Mesenchymal stem cell (in vitro differentiated cells and primary cell): ENCODE measurements around the gene ANGPTL8.

Experiments used
- DNase-seq: peaks from one replicate; pipeline ENCODE4 v3.0.0-alpha.2; 2013
- H2AFZ ChIP-seq: one replicate; pipeline ENCODE4 v1.6.1; 2013; ENCODE audit warnings: low read depth, mild to moderate bottlenecking, control low read depth, inconsistent platforms, low read length, moderate library complexity
- H2AK5ac ChIP-seq: 2 replicates; pipeline ENCODE4 v1.6.1; 2013; ENCODE audit warnings: low read length, moderate library complexity, mild to moderate bottlenecking, inconsistent platforms; ENCODE audit not compliant: severe bottlenecking
- H2BK120ac ChIP-seq: one replicate; pipeline ENCODE4 v1.6.1; 2013; ENCODE audit warnings: low read depth, mild to moderate bottlenecking, inconsistent platforms, low read length, moderate library complexity
- H2BK12ac ChIP-seq, 2 experiments: one replicate each; pipeline ENCODE4 v1.6.1; 2013; ENCODE audit warnings: inconsistent platforms in 2 of 2, low read length in 2 of 2, mild to moderate bottlenecking in 2 of 2, moderate library complexity in 2 of 2, control low read depth in 1 of 2
- H2BK15ac ChIP-seq: one replicate; pipeline ENCODE4 v1.6.1; 2013; ENCODE audit warnings: mild to moderate bottlenecking, low read depth, inconsistent platforms; ENCODE audit not compliant: poor library complexity, severe bottlenecking
- H2BK5ac ChIP-seq: 2 replicates; pipeline ENCODE4 v1.6.1; 2013; ENCODE audit warnings: low read depth, mild to moderate bottlenecking, low read length, control low read depth, inconsistent platforms; ENCODE audit not compliant: poor library complexity, severe bottlenecking
- H3K14ac ChIP-seq, 2 experiments: one replicate each; pipeline ENCODE4 v1.6.1; 2013; ENCODE audit warnings: inconsistent platforms in 2 of 2, low read length in 2 of 2, control low read depth in 1 of 2, mild to moderate bottlenecking in 1 of 2, moderate library complexity in 1 of 2
- H3K18ac ChIP-seq, 2 experiments: one replicate each; pipeline ENCODE4 v1.6.1; 2013; ENCODE audit warnings: inconsistent platforms in 2 of 2, low read length in 2 of 2, control low read depth in 1 of 2, low read depth in 1 of 2, mild to moderate bottlenecking in 1 of 2
- H3K23ac ChIP-seq, 2 experiments: one replicate each; pipeline ENCODE4 v1.6.1; 2013; ENCODE audit warnings: inconsistent platforms in 2 of 2, low read length in 2 of 2, mild to moderate bottlenecking in 2 of 2, moderate library complexity in 2 of 2, control low read depth in 1 of 2
- H3K27ac ChIP-seq: 2 replicates; pipeline ENCODE4 v1.5.1; 2013; ENCODE audit warnings: mild to moderate bottlenecking, moderate library complexity, low read length, control low read depth, inconsistent platforms; ENCODE audit not compliant: poor library complexity, severe bottlenecking
- H3K27me3 ChIP-seq, 2 experiments: 2 replicates each; pipeline versions ENCODE4 v1.6.1 to v1.7.0; 2013; ENCODE audit warnings: low read length in 2 of 2, mild to moderate bottlenecking in 2 of 2, moderate library complexity in 2 of 2, control low read depth in 1 of 2, inconsistent platforms in 1 of 2; ENCODE audit not compliant: control insufficient read depth in 1 of 2, insufficient read depth in 1 of 2
- H3K36me3 ChIP-seq, 2 experiments: 2 replicates each; pipeline versions ENCODE4 v1.6.1 to v1.7.0; 2013; ENCODE audit warnings: low read length in 2 of 2, control low read depth in 1 of 2, inconsistent platforms in 1 of 2, low read depth in 1 of 2, mild to moderate bottlenecking in 1 of 2; ENCODE audit not compliant: insufficient read depth in 2 of 2, control insufficient read depth in 1 of 2
- H3K4ac ChIP-seq, 2 experiments: one replicate each; pipeline ENCODE4 v1.6.1; 2013; ENCODE audit warnings: inconsistent platforms in 2 of 2, low read length in 2 of 2, mild to moderate bottlenecking in 2 of 2, moderate library complexity in 2 of 2, control low read depth in 1 of 2, low read depth in 1 of 2
- H3K4me1 ChIP-seq: 2 replicates; pipeline ENCODE4 v1.6.1; 2013; ENCODE audit warnings: low read depth, low read length, control low read depth; ENCODE audit not compliant: control insufficient read depth, insufficient read depth
- H3K4me2 ChIP-seq: 2 replicates; pipeline ENCODE4 v1.6.1; 2013; ENCODE audit warnings: low read length, mild to moderate bottlenecking, inconsistent platforms; ENCODE audit not compliant: poor library complexity, severe bottlenecking
- H3K4me3 ChIP-seq, 2 experiments: 2 replicates each; pipeline versions ENCODE4 v1.5.1 to v1.7.0; 2013; ENCODE audit warnings: low read length in 2 of 2, mild to moderate bottlenecking in 2 of 2, control low read depth in 1 of 2, low read depth in 1 of 2; ENCODE audit not compliant: insufficient read depth in 1 of 2
- H3K79me1 ChIP-seq: replicated peaks from 2 replicates; pipeline ENCODE4 v1.6.1; 2013; ENCODE audit warnings: mild to moderate bottlenecking, control low read depth, low read length, inconsistent platforms; ENCODE audit not compliant: poor library complexity, severe bottlenecking
- H3K9ac ChIP-seq: 2 replicates; pipeline ENCODE4 v1.7.0; 2013; ENCODE audit warnings: mild to moderate bottlenecking, low read length, moderate library complexity
- H3K9me3 ChIP-seq: 2 replicates; pipeline ENCODE4 v1.7.0; 2013; ENCODE audit warnings: mild to moderate bottlenecking, low read length; ENCODE audit not compliant: control insufficient read depth
- H4K8ac ChIP-seq: one replicate; pipeline ENCODE4 v1.6.1; 2013; ENCODE audit warnings: inconsistent platforms, mild to moderate bottlenecking, low read length, moderate library complexity
- H4K91ac ChIP-seq: one replicate; pipeline ENCODE4 v1.6.1; 2013; ENCODE audit warnings: mild to moderate bottlenecking, low read length, inconsistent platforms
- WGBS: methylation state at CpG from one replicate; pipeline ENCODE4 v1.1.7; 2013; ENCODE audit warnings: mixed read lengths; 5-methylcytosine and 5-hydroxymethylcytosine counted together

Gene ANGPTL8

DNA sequence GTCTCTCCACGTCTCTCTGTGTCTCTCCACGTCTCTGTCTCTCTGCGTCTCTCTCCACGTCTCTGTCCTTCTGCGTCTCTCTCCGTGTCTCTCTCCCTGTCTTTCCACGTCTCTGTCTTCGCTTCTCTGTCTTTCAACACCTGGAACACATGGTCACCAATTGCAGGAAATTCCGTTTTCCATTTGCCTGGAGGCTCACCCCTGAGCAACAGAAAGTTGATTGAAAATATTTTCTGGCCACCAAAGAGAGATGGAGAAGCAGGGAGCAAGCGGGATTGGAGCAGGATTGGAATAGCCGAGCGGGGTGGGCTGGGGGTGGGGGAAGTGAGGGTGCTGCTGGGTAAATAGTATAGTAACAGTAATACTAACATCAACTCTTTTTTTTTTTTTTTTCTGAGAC is 43.7 kb upstream of the ANGPTL8 start:
- Histone ChIP-seq H2AK5ac (peak overlapping the region; percentile 3), H4K8ac (no peak overlapping the region), H2BK120ac (peak overlapping the region; percentile 15), H3K27me3 (no peaks in the 10 kb centered on the region), H3K79me1 (peaks cover 2% of the 10 kb centered on the region), H2BK5ac (no peak overlapping the region), H3K4ac (peak overlapping the region; percentile 50 to 62), H3K27ac (peak overlapping the region; percentile 11), H3K4me3 (peak overlapping the region; percentile 34 to 96), H3K9ac (peak overlapping the region; percentile 94), H3K18ac (peak overlapping the region in 1 of 2 experiments; percentile 92), H2BK15ac (no peak overlapping the region), H3K4me2 (peak overlapping the region; percentile 64), H3K4me1 (peaks cover 37% of the 10 kb centered on the region), H4K91ac (peak overlapping the region; percentile 67), H2BK12ac (no peak overlapping the region), H3K14ac (peak overlapping the region in 1 of 2 experiments; percentile 73), H3K36me3 (peaks cover 52% of the 10 kb centered on the region in 2 experiments), H2AFZ (no peak overlapping the region), H3K9me3 (no peaks in the 10 kb centered on the region), H3K23ac (no peak overlapping the region)
- 84% methylated on average over 10 of the region's 12 CpGs for WGBS
- no peak for DNase-seq

DNA sequence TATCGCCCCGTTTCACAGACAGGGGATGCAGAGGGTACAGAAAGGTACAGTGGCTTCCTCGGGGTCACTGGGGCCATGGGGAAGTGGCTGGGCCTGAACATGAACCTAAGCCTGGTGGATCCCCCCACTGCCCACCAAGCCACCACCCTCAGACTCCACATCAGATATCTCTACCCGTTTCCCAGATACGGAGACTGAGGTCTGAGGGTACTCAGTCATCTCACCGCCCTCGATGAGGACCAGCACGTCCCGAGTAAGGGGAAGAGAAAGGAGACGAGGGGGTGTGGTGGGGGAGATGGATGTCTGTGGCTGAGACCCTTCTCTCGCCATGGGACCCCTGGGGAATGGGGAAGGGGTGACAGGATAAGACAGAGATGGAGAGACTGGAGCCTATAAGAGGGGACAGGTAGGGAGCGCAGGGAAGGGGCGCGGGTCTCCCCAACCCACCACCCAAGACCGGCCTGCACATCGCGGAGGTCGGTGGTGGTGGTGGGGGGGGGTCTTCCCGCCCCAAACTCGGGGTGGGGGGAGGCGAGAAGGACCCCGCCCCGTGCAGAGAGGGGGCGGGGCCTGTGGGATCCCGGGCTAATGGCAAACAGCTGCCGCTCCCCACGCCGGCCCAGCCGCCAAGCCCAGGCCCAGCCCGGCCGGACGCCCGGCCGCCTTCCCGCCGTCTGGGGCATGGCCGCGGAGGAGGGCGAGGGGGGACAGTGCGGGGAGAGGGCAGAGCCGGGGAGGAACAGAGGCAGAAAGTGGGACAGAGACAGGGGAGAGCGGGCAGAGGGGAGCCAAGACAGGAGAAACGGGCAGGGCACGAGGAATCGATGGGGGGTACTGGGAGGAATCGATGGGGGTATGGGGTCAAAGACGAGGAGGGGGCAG is 42.8 kb upstream of the ANGPTL8 start:
- peak overlapping the region; percentile 53 to 97 for H2BK12ac ChIP-seq
- H2BK120ac ChIP-seq: peak overlapping the region; percentile 11
- WGBS: 16% methylated on average over 37 of the region's 47 CpGs
- H3K9ac ChIP-seq: peak overlapping the region; percentile 94
- peak overlapping the region; percentile 75 for H2BK15ac ChIP-seq
- peak overlapping the region; percentile 73 for H4K8ac ChIP-seq
- peak overlapping the region; percentile 94 to 99 for H3K18ac ChIP-seq
- H3K79me1 ChIP-seq: peaks cover 6% of the 10 kb centered on the region
- H4K91ac ChIP-seq: peak overlapping the region; percentile 90
- H2BK5ac ChIP-seq: peak overlapping the region; percentile 57
- peak overlapping the region; percentile 49 to 98 for H3K4ac ChIP-seq
- peak; percentile 48 for DNase-seq
- H3K9me3 ChIP-seq: no peaks in the 10 kb centered on the region
- H3K27me3 ChIP-seq: no peaks in the 10 kb centered on the region
- H3K4me3 ChIP-seq: peak overlapping the region; percentile 92 to 96
- no peak overlapping the region for H2AFZ ChIP-seq
- peak overlapping the region; percentile 78 for H3K27ac ChIP-seq
- peak overlapping the region; percentile 78 for H2AK5ac ChIP-seq
- H3K4me2 ChIP-seq: peak overlapping the region; percentile 77
- peak overlapping the region in 1 of 2 experiments; percentile 99 for H3K14ac ChIP-seq
- H3K36me3 ChIP-seq: peaks cover 47 to 54% of the 10 kb centered on the region in 2 experiments
- peak overlapping the region; percentile 74 to 95 for H3K23ac ChIP-seq
- H3K4me1 ChIP-seq: peaks cover 34% of the 10 kb centered on the region

GRCh38 chr19:11197291-11198174 is 41.9 kb upstream of the ANGPTL8 start, which contains the start of gene KANK2:
Gene KANK2 (minus strand): TSS chr19:11197545. CDS start chr19:11194511, 3,034 bp downstream.
- Histone ChIP-seq H3K79me1 (peaks cover 8% of the 10 kb centered on the region), H3K9ac (peak within 1 kb of the TSS; percentile 94), H3K27ac (peak within 1 kb of the TSS; percentile 78), H4K8ac (peak within 1 kb of the TSS; percentile 95), H2BK5ac (peak within 1 kb of the TSS; percentile 57), H3K27me3 (no peaks in the 10 kb centered on the region), H3K4me1 (peaks cover 40% of the 10 kb centered on the region), H2BK15ac (peak within 1 kb of the TSS; percentile 97), H3K14ac (peak within 1 kb of the TSS in 1 of 2 experiments; percentile 99), H3K4ac (peak within 1 kb of the TSS; percentile 52 to 98), H2BK120ac (peak within 1 kb of the TSS; percentile 95), H3K9me3 (no peaks in the 10 kb centered on the region), H3K36me3 (peaks cover 39 to 53% of the 10 kb centered on the region in 2 experiments), H4K91ac (peak within 1 kb of the TSS; percentile 95), H3K4me2 (peak within 1 kb of the TSS; percentile 77), H3K23ac (peak within 1 kb of the TSS; percentile 74 to 95), H3K4me3 (peak within 1 kb of the TSS; percentile 92 to 96), H2AK5ac (peak within 1 kb of the TSS; percentile 78), H2BK12ac (peak within 1 kb of the TSS; percentile 53 to 97), H2AFZ (no peak within 1 kb of the TSS), H3K18ac (peak within 1 kb of the TSS; percentile 94 to 99)
- WGBS: 3% methylated on average over 29 of the region's 78 CpGs
- peak; percentile 75 for DNase-seq
